ENCODE measurements around the gene SPINK6.

Gene SPINK6

GRCh38 chr5:148202531-148203203 lies at the start of gene SPINK6:
TSS of gene SPINK6 (plus strand) at chr5:148203042. CDS start at chr5:148203097, 55 bp downstream.
- Histone ChIP-seq H3K9me3 (ENCODE audit: insufficient read depth, low read length) (no peaks in the 10 kb centered on the region), H3K27me3 (ENCODE audit: insufficient read depth, insufficient read length) (no peaks in the 10 kb centered on the region), H3K4me1 (ENCODE audit: insufficient read depth, insufficient read length) (no peaks in the 10 kb centered on the region), H3K36me3 (ENCODE audit: insufficient read depth, insufficient read length, low read length) (no peaks in the 10 kb centered on the region), H3K4me3 (ENCODE audit: insufficient read length, low read depth) (no peak within 1 kb of the TSS), H3K9ac (ENCODE audit: insufficient read length, low read depth) (no peak within 1 kb of the TSS)
- DNase-seq (ENCODE audit: low read depth, low spot score), result no peak
- TF ChIP-seq SUZ12 (IDR thresholded peaks at IDR 0.05; ENCODE audit: extremely low read depth, insufficient read depth, insufficient read length), result no peak
- TF ChIP-seq ZNF274 (IDR thresholded peaks at IDR 0.05; ENCODE audit: low read depth, low read length), result no peak
- TF ChIP-seq YY1 (IDR thresholded peaks at IDR 0.05; ENCODE audit: insufficient read depth, insufficient read length), result no peak

- TF ChIP-seq ZNF274 (IDR thresholded peaks at IDR 0.05; ENCODE audit: low read depth, low read length) (no peak), SUZ12 (IDR thresholded peaks at IDR 0.05; ENCODE audit: extremely low read depth, insufficient read depth, insufficient read length) (no peak), YY1 (IDR thresholded peaks at IDR 0.05; ENCODE audit: insufficient read depth, insufficient read length) (no peak)
- Histone ChIP-seq H3K36me3 (ENCODE audit: insufficient read depth, insufficient read length, low read length) (no peaks in the 10 kb centered on the region), H3K9me3 (ENCODE audit: insufficient read depth, low read length) (no peaks in the 10 kb centered on the region), H3K9ac (ENCODE audit: insufficient read length, low read depth) (no peak overlapping the region), H3K4me3 (ENCODE audit: insufficient read length, low read depth) (no peak overlapping the region), H3K27me3 (ENCODE audit: insufficient read depth, insufficient read length) (no peaks in the 10 kb centered on the region), H3K4me1 (ENCODE audit: insufficient read depth, insufficient read length) (no peaks in the 10 kb centered on the region)
- DNase-seq (ENCODE audit: low read depth, low spot score), result no peak
Measured at GRCh38 chr5:148156609-148157008, 46.2 kb upstream of the SPINK6 start.

GRCh38 chr5:148162038-148162437 lies 40.8 kb upstream of the SPINK6 start:
- H3K9ac ChIP-seq (ENCODE audit: insufficient read length, low read depth), result no peak overlapping the region
- peaks cover 4% of the 10 kb centered on the region; the same call in 1 of the 2 replicates for H3K9me3 ChIP-seq (ENCODE audit: insufficient read depth, low read length)

GRCh38 chr5:148163345-148163744 lies 39.5 kb upstream of the SPINK6 start:
- no peak overlapping the region for H3K9ac ChIP-seq (ENCODE audit: insufficient read length, low read depth)
- H3K4me3 ChIP-seq (ENCODE audit: insufficient read length, low read depth), result no peak overlapping the region

More at GRCh38 chr5:148162038-148162437, 40.8 kb upstream of the SPINK6 start:
- no peaks in the 10 kb centered on the region for H3K4me1 ChIP-seq (ENCODE audit: insufficient read depth, insufficient read length)
- TF ChIP-seq ZNF274 (IDR thresholded peaks at IDR 0.05; ENCODE audit: low read depth, low read length) (no peak), SUZ12 (IDR thresholded peaks at IDR 0.05; ENCODE audit: extremely low read depth, insufficient read depth, insufficient read length) (no peak), YY1 (IDR thresholded peaks at IDR 0.05; ENCODE audit: insufficient read depth, insufficient read length) (no peak)
- H3K4me3 ChIP-seq (ENCODE audit: insufficient read length, low read depth), result no peak overlapping the region
- no peak for DNase-seq (ENCODE audit: low read depth, low spot score)
- H3K36me3 ChIP-seq (ENCODE audit: insufficient read depth, insufficient read length, low read length), result no peaks in the 10 kb centered on the region
- no peaks in the 10 kb centered on the region for H3K27me3 ChIP-seq (ENCODE audit: insufficient read depth, insufficient read length)

GRCh38 chr5:148166550-148167283 lies 36.1 kb upstream of the SPINK6 start:
- no peaks in the 10 kb centered on the region for H3K27me3 ChIP-seq (ENCODE audit: insufficient read depth, insufficient read length)
- no peak overlapping the region for H3K9ac ChIP-seq (ENCODE audit: insufficient read length, low read depth)
- no peak for DNase-seq (ENCODE audit: low read depth, low spot score)
- no peaks in the 10 kb centered on the region for H3K36me3 ChIP-seq (ENCODE audit: insufficient read depth, insufficient read length, low read length)
- TF ChIP-seq SUZ12 (IDR thresholded peaks at IDR 0.05; ENCODE audit: extremely low read depth, insufficient read depth, insufficient read length) (no peak), YY1 (IDR thresholded peaks at IDR 0.05; ENCODE audit: insufficient read depth, insufficient read length) (no peak), ZNF274 (IDR thresholded peaks at IDR 0.05; ENCODE audit: low read depth, low read length) (no peak)
- peaks cover 4% of the 10 kb centered on the region; the same call in 1 of the 2 replicates for H3K9me3 ChIP-seq (ENCODE audit: insufficient read depth, low read length)
- no peaks in the 10 kb centered on the region for H3K4me1 ChIP-seq (ENCODE audit: insufficient read depth, insufficient read length)
- no peak overlapping the region for H3K4me3 ChIP-seq (ENCODE audit: insufficient read length, low read depth)

More at GRCh38 chr5:148163345-148163744, 39.5 kb upstream of the SPINK6 start:
- Histone ChIP-seq H3K27me3 (ENCODE audit: insufficient read depth, insufficient read length) (no peaks in the 10 kb centered on the region), H3K36me3 (ENCODE audit: insufficient read depth, insufficient read length, low read length) (no peaks in the 10 kb centered on the region), H3K9me3 (ENCODE audit: insufficient read depth, low read length) (peaks cover 4% of the 10 kb centered on the region; the same call in 1 of the 2 replicates), H3K4me1 (ENCODE audit: insufficient read depth, insufficient read length) (no peaks in the 10 kb centered on the region)
- no peak for TF ChIP-seq ZNF274 (IDR thresholded peaks at IDR 0.05; ENCODE audit: low read depth, low read length)
- TF ChIP-seq SUZ12 (IDR thresholded peaks at IDR 0.05; ENCODE audit: extremely low read depth, insufficient read depth, insufficient read length), result no peak
- no peak for TF ChIP-seq YY1 (IDR thresholded peaks at IDR 0.05; ENCODE audit: insufficient read depth, insufficient read length)
- DNase-seq (ENCODE audit: low read depth, low spot score), result no peak

- H3K9me3 ChIP-seq (ENCODE audit: insufficient read depth, low read length), result peaks cover 4% of the 10 kb centered on the region; the same call in 1 of the 2 replicates
- no peaks in the 10 kb centered on the region for H3K4me1 ChIP-seq (ENCODE audit: insufficient read depth, insufficient read length)
- no peaks in the 10 kb centered on the region for H3K36me3 ChIP-seq (ENCODE audit: insufficient read depth, insufficient read length, low read length)
- TF ChIP-seq YY1 (IDR thresholded peaks at IDR 0.05; ENCODE audit: insufficient read depth, insufficient read length) (no peak), SUZ12 (IDR thresholded peaks at IDR 0.05; ENCODE audit: extremely low read depth, insufficient read depth, insufficient read length) (no peak), ZNF274 (IDR thresholded peaks at IDR 0.05; ENCODE audit: low read depth, low read length) (no peak)
- no peaks in the 10 kb centered on the region for H3K27me3 ChIP-seq (ENCODE audit: insufficient read depth, insufficient read length)
- DNase-seq (ENCODE audit: low read depth, low spot score), result no peak
- no peak within 1 kb of the TSS for H3K4me3 ChIP-seq (ENCODE audit: insufficient read length, low read depth)
- H3K9ac ChIP-seq (ENCODE audit: insufficient read length, low read depth), result no peak within 1 kb of the TSS
Measured at GRCh38 chr5:148168246-148168645, 34.6 kb upstream of the SPINK6 start, which contains the start of gene SPINK14. TSS of gene SPINK14 (plus strand) at chr5:148168546. CDS start at chr5:148169733, 1,187 bp downstream.

- Histone ChIP-seq H3K27me3 (ENCODE audit: insufficient read depth, insufficient read length) (no peaks in the 10 kb centered on the region), H3K9ac (ENCODE audit: insufficient read length, low read depth) (no peak overlapping the region), H3K36me3 (ENCODE audit: insufficient read depth, insufficient read length, low read length) (no peaks in the 10 kb centered on the region), H3K4me1 (ENCODE audit: insufficient read depth, insufficient read length) (no peaks in the 10 kb centered on the region), H3K9me3 (ENCODE audit: insufficient read depth, low read length) (no peaks in the 10 kb centered on the region), H3K4me3 (ENCODE audit: insufficient read length, low read depth) (no peak overlapping the region)
- TF ChIP-seq ZNF274 (IDR thresholded peaks at IDR 0.05; ENCODE audit: low read depth, low read length), result no peak
- no peak for TF ChIP-seq YY1 (IDR thresholded peaks at IDR 0.05; ENCODE audit: insufficient read depth, insufficient read length)
- no peak for TF ChIP-seq SUZ12 (IDR thresholded peaks at IDR 0.05; ENCODE audit: extremely low read depth, insufficient read depth, insufficient read length)
- no peak for DNase-seq (ENCODE audit: low read depth, low spot score)
Measured at GRCh38 chr5:148172377-148172776, 30.5 kb upstream of the SPINK6 start.

Measured in NT2/D1 (cell line).